Measurements from ENCODE around the gene PNPLA2.
A peak's percentile ranks its signal among the peaks of the same experiment; 100 is the strongest.

PNPLA2 gene

GRCh38 chr11:782264-783174 lies 36.2 kb upstream of the PNPLA2 start:
- Histone ChIP-seq H3K4me2 (ENCODE audit: low read length) (no peak overlapping the region), H3K4ac (ENCODE audit: low read depth, low read length) (no peak overlapping the region), H3K4me3 (ENCODE audit: low read length) (no peak overlapping the region), H4K5ac (ENCODE audit: low read length) (no peak overlapping the region), H3K56ac (ENCODE audit: low read length) (no peak overlapping the region), H3K23ac (ENCODE audit: low read length) (no peak overlapping the region), H4K8ac (ENCODE audit: low read depth, low read length) (no peak overlapping the region), H3K79me2 (ENCODE audit: control insufficient read depth, insufficient read depth, low read length) (no peaks in the 10 kb centered on the region), H3K79me1 (ENCODE audit: low read length) (no peaks in the 10 kb centered on the region), H3K27me3 (ENCODE audit: insufficient read depth, low read length, poor library complexity) (no peaks in the 10 kb centered on the region), H3K27ac (ENCODE audit: low read depth, low read length) (no peak overlapping the region), H3K4me1 (ENCODE audit: control insufficient read depth, low read depth, low read length) (no peaks in the 10 kb centered on the region), H3K36me3 (ENCODE audit: control insufficient read depth, insufficient read depth, low read length) (no peaks in the 10 kb centered on the region), H2BK15ac (replicated peaks; ENCODE audit: low read depth) (no peak overlapping the region), H3K18ac (ENCODE audit: low read length) (no peak overlapping the region), H2BK5ac (ENCODE audit: low read length) (no peak overlapping the region), H2BK120ac (ENCODE audit: low read depth, low read length) (no peak overlapping the region), H2AK5ac (ENCODE audit: low read length) (no peak overlapping the region), H3K9ac (ENCODE audit: low read length) (no peak overlapping the region)
- DNase-seq, result no peak
- WGBS (ENCODE audit: extremely low coverage, insufficient coverage, low lambda C conversion rate), result no CpG with 5 or more reads among the region's 36 CpGs

- H3K4ac ChIP-seq (ENCODE audit: low read depth, low read length), result no peak overlapping the region
- no peaks in the 10 kb centered on the region for H3K27me3 ChIP-seq (ENCODE audit: insufficient read depth, low read length, poor library complexity)
- no peak overlapping the region for H3K56ac ChIP-seq (ENCODE audit: low read length)
- no peak overlapping the region for H2AK5ac ChIP-seq (ENCODE audit: low read length)
- DNase-seq, result peak; percentile 94
- no peak overlapping the region for H3K4me2 ChIP-seq (ENCODE audit: low read length)
- no peak overlapping the region for H4K8ac ChIP-seq (ENCODE audit: low read depth, low read length)
- no peak overlapping the region for H4K5ac ChIP-seq (ENCODE audit: low read length)
- H3K36me3 ChIP-seq (ENCODE audit: control insufficient read depth, insufficient read depth, low read length), result no peaks in the 10 kb centered on the region
- H3K4me3 ChIP-seq (ENCODE audit: low read length), result no peak overlapping the region
- H3K18ac ChIP-seq (ENCODE audit: low read length), result no peak overlapping the region
- no peak overlapping the region for H2BK15ac ChIP-seq (replicated peaks; ENCODE audit: low read depth)
- H3K79me1 ChIP-seq (ENCODE audit: low read length), result no peaks in the 10 kb centered on the region
- H3K79me2 ChIP-seq (ENCODE audit: control insufficient read depth, insufficient read depth, low read length), result no peaks in the 10 kb centered on the region
- H2BK120ac ChIP-seq (ENCODE audit: low read depth, low read length), result no peak overlapping the region
- WGBS (ENCODE audit: extremely low coverage, insufficient coverage, low lambda C conversion rate), result no CpG with 5 or more reads among the region's 24 CpGs
- no peak overlapping the region for H3K23ac ChIP-seq (ENCODE audit: low read length)
- no peak overlapping the region for H2BK5ac ChIP-seq (ENCODE audit: low read length)
- no peak overlapping the region for H3K27ac ChIP-seq (ENCODE audit: low read depth, low read length)
- H3K4me1 ChIP-seq (ENCODE audit: control insufficient read depth, low read depth, low read length), result no peaks in the 10 kb centered on the region
- no peak overlapping the region for H3K9ac ChIP-seq (ENCODE audit: low read length)
Measured at GRCh38 chr11:783581-784015, 35.1 kb upstream of the PNPLA2 start.

DNA sequence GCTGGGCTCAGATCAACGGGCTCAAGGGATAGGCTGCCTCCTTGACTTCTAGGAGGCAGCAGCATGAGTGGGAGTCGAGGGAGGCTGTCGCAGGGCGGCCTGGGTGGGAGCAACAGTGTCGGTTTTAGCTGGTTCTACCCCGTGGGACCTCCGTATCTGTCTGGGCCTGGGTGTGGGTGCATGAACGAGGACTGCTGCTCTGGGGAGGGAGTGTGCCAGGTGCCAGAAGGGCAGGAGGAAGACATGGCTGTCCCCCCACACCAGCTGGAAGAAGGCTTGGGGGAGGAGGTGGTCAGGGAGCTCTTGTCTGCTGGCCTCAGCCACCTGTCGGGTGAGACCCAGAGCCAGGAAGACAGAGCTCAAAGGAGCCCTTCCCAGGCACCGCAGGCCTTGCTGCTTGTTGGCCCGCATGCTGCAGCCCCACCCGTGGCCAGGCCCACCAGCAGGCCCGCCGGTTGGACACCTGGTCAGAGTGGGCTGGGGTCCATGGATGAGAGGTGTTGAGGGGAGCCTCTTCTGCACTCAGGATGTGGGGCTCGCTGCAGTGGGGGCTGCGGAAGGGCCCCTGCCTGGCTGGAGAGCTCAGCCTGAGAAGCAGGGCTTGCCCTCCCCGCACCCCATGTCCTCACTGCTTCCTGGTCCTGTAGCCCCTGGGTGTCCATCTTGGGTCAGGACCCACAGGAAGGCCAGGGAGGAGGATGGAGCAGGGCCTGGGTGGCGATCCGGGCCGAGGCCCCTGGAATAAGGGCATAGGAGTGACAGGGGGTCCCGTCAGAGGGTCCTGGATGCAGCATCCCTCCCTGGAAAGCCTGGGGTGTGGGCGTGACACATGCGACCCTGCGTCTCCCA lies 32.3 kb upstream of the PNPLA2 start:
- Histone ChIP-seq H3K4me2 (ENCODE audit: low read length) (no peak overlapping the region), H3K9ac (ENCODE audit: low read length) (no peak overlapping the region), H4K5ac (ENCODE audit: low read length) (no peak overlapping the region), H4K8ac (ENCODE audit: low read depth, low read length) (no peak overlapping the region), H3K4me1 (ENCODE audit: control insufficient read depth, low read depth, low read length) (no peaks in the 10 kb centered on the region), H2BK5ac (ENCODE audit: low read length) (no peak overlapping the region), H3K56ac (ENCODE audit: low read length) (no peak overlapping the region), H3K4ac (ENCODE audit: low read depth, low read length) (no peak overlapping the region), H3K36me3 (ENCODE audit: control insufficient read depth, insufficient read depth, low read length) (no peaks in the 10 kb centered on the region), H3K27me3 (ENCODE audit: insufficient read depth, low read length, poor library complexity) (no peaks in the 10 kb centered on the region), H2BK120ac (ENCODE audit: low read depth, low read length) (no peak overlapping the region), H3K79me2 (ENCODE audit: control insufficient read depth, insufficient read depth, low read length) (no peaks in the 10 kb centered on the region), H3K27ac (ENCODE audit: low read depth, low read length) (no peak overlapping the region), H3K4me3 (ENCODE audit: low read length) (no peak overlapping the region), H3K23ac (ENCODE audit: low read length) (no peak overlapping the region), H3K79me1 (ENCODE audit: low read length) (no peaks in the 10 kb centered on the region), H3K18ac (ENCODE audit: low read length) (no peak overlapping the region), H2BK15ac (replicated peaks; ENCODE audit: low read depth) (no peak overlapping the region), H2AK5ac (ENCODE audit: low read length) (no peak overlapping the region)
- DNase-seq, result no peak
- no CpG with 5 or more reads among the region's 24 CpGs for WGBS (ENCODE audit: extremely low coverage, insufficient coverage, low lambda C conversion rate)

GRCh38 chr11:787084-787675 lies 31.5 kb upstream of the PNPLA2 start:
- H3K23ac ChIP-seq (ENCODE audit: low read length), result no peak overlapping the region
- H2BK5ac ChIP-seq (ENCODE audit: low read length), result no peak overlapping the region
- no peak overlapping the region for H2BK120ac ChIP-seq (ENCODE audit: low read depth, low read length)
- H3K4ac ChIP-seq (ENCODE audit: low read depth, low read length), result no peak overlapping the region
- no peaks in the 10 kb centered on the region for H3K36me3 ChIP-seq (ENCODE audit: control insufficient read depth, insufficient read depth, low read length)
- H3K4me2 ChIP-seq (ENCODE audit: low read length), result no peak overlapping the region
- no peaks in the 10 kb centered on the region for H3K4me1 ChIP-seq (ENCODE audit: control insufficient read depth, low read depth, low read length)
- no peak overlapping the region for H4K8ac ChIP-seq (ENCODE audit: low read depth, low read length)
- H3K27me3 ChIP-seq (ENCODE audit: insufficient read depth, low read length, poor library complexity), result no peaks in the 10 kb centered on the region
- H3K4me3 ChIP-seq (ENCODE audit: low read length), result no peak overlapping the region
- no peaks in the 10 kb centered on the region for H3K79me1 ChIP-seq (ENCODE audit: low read length)
- H3K56ac ChIP-seq (ENCODE audit: low read length), result no peak overlapping the region
- no peak overlapping the region for H3K9ac ChIP-seq (ENCODE audit: low read length)
- no peaks in the 10 kb centered on the region for H3K79me2 ChIP-seq (ENCODE audit: control insufficient read depth, insufficient read depth, low read length)
- H3K27ac ChIP-seq (ENCODE audit: low read depth, low read length), result no peak overlapping the region
- H2AK5ac ChIP-seq (ENCODE audit: low read length), result no peak overlapping the region
- no peak overlapping the region for H3K18ac ChIP-seq (ENCODE audit: low read length)
- H2BK15ac ChIP-seq (replicated peaks; ENCODE audit: low read depth), result no peak overlapping the region
- DNase-seq, result no peak
- WGBS (ENCODE audit: extremely low coverage, insufficient coverage, low lambda C conversion rate), result no CpG with 5 or more reads among the region's 24 CpGs
- H4K5ac ChIP-seq (ENCODE audit: low read length), result no peak overlapping the region

DNA sequence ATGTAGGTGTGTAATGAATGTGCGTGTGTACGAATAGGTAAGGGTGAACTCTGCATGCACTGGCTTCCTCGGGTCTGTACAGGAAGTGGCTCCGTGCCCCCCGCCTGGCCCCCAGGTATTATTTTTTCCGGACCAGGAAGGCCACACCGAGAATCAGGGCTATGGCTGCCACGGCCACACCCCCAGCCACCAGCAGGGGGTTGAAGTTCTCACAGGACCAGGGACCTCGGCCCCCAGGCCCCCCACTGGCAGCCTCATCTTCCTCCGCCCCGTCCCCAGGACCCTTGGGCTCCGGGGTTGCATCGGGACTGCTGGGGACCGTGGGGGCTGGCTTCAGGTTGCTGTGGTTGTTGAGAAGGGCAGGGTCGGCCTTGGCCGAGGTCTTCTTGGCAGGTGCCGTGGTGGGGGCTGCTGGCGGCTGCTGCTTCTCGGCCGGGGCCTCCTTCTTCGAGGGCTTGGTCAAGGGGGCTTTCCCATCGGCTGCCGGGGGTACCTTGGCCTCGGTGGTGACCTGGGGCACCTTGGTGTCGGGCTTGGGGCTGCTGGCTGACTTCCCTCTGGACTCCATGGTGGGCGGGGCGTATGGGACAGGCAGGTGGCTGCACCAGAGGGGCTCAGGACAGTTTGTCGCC lies 30.6 kb upstream of the PNPLA2 start:
- Histone ChIP-seq H3K79me2 (ENCODE audit: control insufficient read depth, insufficient read depth, low read length) (no peaks in the 10 kb centered on the region), H3K9ac (ENCODE audit: low read length) (no peak overlapping the region), H3K27ac (ENCODE audit: low read depth, low read length) (no peak overlapping the region), H4K5ac (ENCODE audit: low read length) (no peak overlapping the region), H3K4me3 (ENCODE audit: low read length) (no peak overlapping the region), H3K4ac (ENCODE audit: low read depth, low read length) (no peak overlapping the region), H3K36me3 (ENCODE audit: control insufficient read depth, insufficient read depth, low read length) (no peaks in the 10 kb centered on the region), H2BK5ac (ENCODE audit: low read length) (no peak overlapping the region), H3K27me3 (ENCODE audit: insufficient read depth, low read length, poor library complexity) (no peaks in the 10 kb centered on the region), H3K23ac (ENCODE audit: low read length) (no peak overlapping the region), H2AK5ac (ENCODE audit: low read length) (no peak overlapping the region), H2BK120ac (ENCODE audit: low read depth, low read length) (no peak overlapping the region), H3K56ac (ENCODE audit: low read length) (no peak overlapping the region), H2BK15ac (replicated peaks; ENCODE audit: low read depth) (no peak overlapping the region), H3K4me1 (ENCODE audit: control insufficient read depth, low read depth, low read length) (no peaks in the 10 kb centered on the region), H3K79me1 (ENCODE audit: low read length) (no peaks in the 10 kb centered on the region), H4K8ac (ENCODE audit: low read depth, low read length) (no peak overlapping the region), H3K18ac (ENCODE audit: low read length) (no peak overlapping the region), H3K4me2 (ENCODE audit: low read length) (no peak overlapping the region)
- DNase-seq, result no peak
- WGBS (ENCODE audit: extremely low coverage, insufficient coverage, low lambda C conversion rate), result no CpG with 5 or more reads among the region's 28 CpGs
